HepG2 (cell line): Measurements from ENCODE around the gene MYO1C. TPM values are rescaled to one million over a fixed set of nuclear protein-coding genes. Genes with fewer than 3 reads are reported as not detected.

Experiments used
- ERF ChIP-seq: IDR thresholded peaks from 2 replicates; pipeline ENCODE4 v1.6.1; 2018; ENCODE audit warnings: missing biosample characterization, missing genetic modification reagents
- FOXA1 ChIP-seq, 2 experiments: fragments of 450-650 bp in 1 of 2; sonication (generic) in 1 of 2; formaldehyde crosslinking in 1 of 2; IDR thresholded peaks; 2 replicates each; pipeline versions ENCODE4 v1.4.0 to v1.6.1; 2016 to 2020; ENCODE audit warnings: missing genetic modification reagents in 1 of 2
- HES4 ChIP-seq: sonication (generic); formaldehyde crosslinking; IDR thresholded peaks from 2 replicates; pipeline ENCODE4 v1.9.0; 2021; ENCODE audit warnings: mild to moderate bottlenecking, missing genetic modification reagents, borderline replicate concordance
- HIVEP1 ChIP-seq: sonication (generic); formaldehyde crosslinking; IDR thresholded peaks from 2 replicates; pipeline ENCODE4 v1.4.0; 2020; ENCODE audit warnings: mild to moderate bottlenecking, missing genetic modification reagents
- HOXA3 ChIP-seq: sonication (generic); formaldehyde crosslinking; IDR thresholded peaks from 2 replicates; pipeline ENCODE4 v1.5.0; 2020; ENCODE audit warnings: missing genetic modification reagents
- IRF2 ChIP-seq: IDR thresholded peaks from 2 replicates; pipeline ENCODE4 v1.6.1; 2018; ENCODE audit warnings: missing genetic modification reagents, missing compliant biosample characterization
- IRF9 ChIP-seq: sonication (generic); formaldehyde crosslinking; IDR thresholded peaks from 2 replicates; pipeline ENCODE4 v1.8.0; 2022; ENCODE audit warnings: missing genetic modification reagents, mild to moderate bottlenecking, borderline replicate concordance
- JARID2 ChIP-seq: sonication (generic); formaldehyde crosslinking; IDR thresholded peaks from 2 replicates; pipeline ENCODE4 v1.8.1; 2023; ENCODE audit warnings: missing genetic modification reagents, inconsistent platforms; ENCODE audit not compliant: insufficient replicate concordance
- SP5 ChIP-seq: IDR thresholded peaks from 2 replicates; pipeline ENCODE4 v1.6.1; 2016; ENCODE audit warnings: low read depth, borderline replicate concordance
- TFAP4 ChIP-seq: sonication (generic); IDR thresholded peaks from 2 replicates; pipeline ENCODE4 v1.6.1; 2016; ENCODE audit warnings: low read depth, borderline replicate concordance
- TIGD3 ChIP-seq: sonication (generic); formaldehyde crosslinking; IDR thresholded peaks from 2 replicates; pipeline ENCODE4 v1.5.1; 2020; ENCODE audit warnings: mild to moderate bottlenecking, missing genetic modification reagents, borderline replicate concordance
- ZNF362 ChIP-seq: sonication (generic); formaldehyde crosslinking; IDR thresholded peaks from 2 replicates; pipeline ENCODE4 v1.4.0; 2020; ENCODE audit warnings: missing genetic modification reagents, mild to moderate bottlenecking, borderline replicate concordance
- ZNF570 ChIP-seq: sonication (generic); formaldehyde crosslinking; IDR thresholded peaks from 2 replicates; pipeline ENCODE4 v1.4.0; 2020; ENCODE audit warnings: mild to moderate bottlenecking, missing genetic modification reagents, borderline replicate concordance
- ZNF580 ChIP-seq: IDR thresholded peaks from 2 replicates; pipeline ENCODE4 v1.6.1; 2016; ENCODE audit warnings: low read depth, borderline replicate concordance
- ZNF614 ChIP-seq: IDR thresholded peaks from 2 replicates; pipeline ENCODE4 v1.6.1; 2018; ENCODE audit warnings: missing biosample characterization, missing genetic modification reagents, inconsistent platforms, borderline replicate concordance
- polyA plus RNA-seq, 8 experiments: library from polyadenylated mRNA; depleted of rRNA in 3 of 8; stranded (reverse) in 7 of 8; unstranded in 1 of 8; fragments of >200 nt; fragmentation: Illumina TruSeq in 4 of 8; extraction: Trizol in 4 of 8; gene quantifications; 2 replicates each; pipeline versions ENCODE4 v1.2.1 to v1.2.3, GENCODE V29; 2011 to 2016; ENCODE audit warnings: low read depth in 4 of 8, missing spikeins in 1 of 8, mixed read lengths in 1 of 8; ENCODE audit not compliant: insufficient read depth in 1 of 8
- total RNA-seq, 5 experiments: library from RNA; depleted of rRNA; stranded (reverse); fragments of >200 nt; fragmentation: Illumina TruSeq; extraction: Trizol; gene quantifications; 2 replicates each; pipeline ENCODE4 v1.2.3, GENCODE V29; 2016; ENCODE audit warnings: low read depth in 1 of 5
- TF ChIP-seq, protein P1 (sequence below): sonication (generic); formaldehyde crosslinking; IDR thresholded peaks from 2 replicates; pipeline ENCODE4 v1.4.0; 2020; ENCODE audit warnings: missing genetic modification reagents

Gene MYO1C
- total and polyA plus RNA-seq, 2 of the 13 experiments (the other 11 are each of a cell fraction or from before 2014, with no cell fraction given) = 22.7 to 40.8 TPM

DNA sequence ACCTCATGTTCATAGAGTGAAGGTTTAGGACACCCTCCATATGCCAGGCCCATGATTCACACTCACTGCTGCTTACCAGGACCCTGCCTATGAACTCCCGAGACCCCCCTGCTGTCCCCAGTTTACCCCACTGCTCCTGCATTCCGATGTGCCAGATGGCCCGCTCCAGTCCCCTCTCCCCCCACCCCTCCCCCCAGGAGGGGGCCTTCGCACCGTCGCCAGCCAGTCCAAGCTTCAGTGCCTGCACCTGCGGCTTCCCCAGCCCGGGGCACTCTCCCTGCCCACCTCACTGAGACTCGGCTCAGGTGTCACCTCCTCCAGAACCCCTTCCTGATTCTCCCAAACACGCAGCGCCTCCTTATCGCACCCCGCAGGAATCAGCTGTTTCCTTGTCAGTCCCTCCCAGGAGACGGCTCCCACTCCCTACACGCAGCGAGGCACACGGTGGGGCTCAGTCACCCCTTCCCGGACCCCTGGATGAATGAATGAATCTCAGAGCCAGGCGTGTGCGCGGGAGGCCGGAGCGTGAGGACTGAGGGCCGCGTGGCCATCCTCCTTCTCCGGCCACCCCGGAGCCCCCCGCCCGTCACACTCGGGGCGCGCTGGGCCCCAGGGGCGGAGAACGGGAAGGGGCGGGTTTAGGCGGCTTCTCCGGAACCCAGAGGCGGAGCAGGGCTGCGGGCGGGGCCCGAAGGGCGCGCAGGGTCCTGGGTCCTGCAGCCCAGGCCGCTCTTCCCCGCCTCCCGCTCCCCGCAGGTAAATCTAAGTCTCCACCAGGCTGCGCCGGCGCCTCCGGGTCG lies 1.6 kb downstream of the MYO1C start (continued):
- TF ChIP-seq ZNF362 (no peak; the same call in 1 of the 2 replicates), ERF (no peak), TIGD3 (CRISPR knock-in tag) (no peak), ZNF570 (CRISPR knock-in tag) (no peak), FOXA1 (IDR thresholded peaks at IDR 0.05) (no peak), FOXA1 (CRISPR knock-in tag; IDR thresholded peaks at IDR 0.05) (no peak), HOXA3 (CRISPR knock-in tag) (no peak), TFAP4 (peak; percentile 81; the same call in 1 of the 2 replicates), HIVEP1 (CRISPR knock-in tag) (peak; percentile 81), JARID2 (CRISPR knock-in tag) (no peak), ZNF580 (0 out of 2 replicates have a peak, but pooled peaks have one; percentile 22), IRF9 (CRISPR knock-in tag) (peak; percentile 70; the same call in 1 of the 2 replicates), ZNF614 (no peak), HES4 (CRISPR knock-in tag) (no peak), IRF2 (CRISPR knock-in tag) (peak; percentile 21; the same call in 1 of the 2 replicates), SP5 (CRISPR knock-in tag) (peak; percentile 97)
- TF ChIP-seq, protein P1, sequence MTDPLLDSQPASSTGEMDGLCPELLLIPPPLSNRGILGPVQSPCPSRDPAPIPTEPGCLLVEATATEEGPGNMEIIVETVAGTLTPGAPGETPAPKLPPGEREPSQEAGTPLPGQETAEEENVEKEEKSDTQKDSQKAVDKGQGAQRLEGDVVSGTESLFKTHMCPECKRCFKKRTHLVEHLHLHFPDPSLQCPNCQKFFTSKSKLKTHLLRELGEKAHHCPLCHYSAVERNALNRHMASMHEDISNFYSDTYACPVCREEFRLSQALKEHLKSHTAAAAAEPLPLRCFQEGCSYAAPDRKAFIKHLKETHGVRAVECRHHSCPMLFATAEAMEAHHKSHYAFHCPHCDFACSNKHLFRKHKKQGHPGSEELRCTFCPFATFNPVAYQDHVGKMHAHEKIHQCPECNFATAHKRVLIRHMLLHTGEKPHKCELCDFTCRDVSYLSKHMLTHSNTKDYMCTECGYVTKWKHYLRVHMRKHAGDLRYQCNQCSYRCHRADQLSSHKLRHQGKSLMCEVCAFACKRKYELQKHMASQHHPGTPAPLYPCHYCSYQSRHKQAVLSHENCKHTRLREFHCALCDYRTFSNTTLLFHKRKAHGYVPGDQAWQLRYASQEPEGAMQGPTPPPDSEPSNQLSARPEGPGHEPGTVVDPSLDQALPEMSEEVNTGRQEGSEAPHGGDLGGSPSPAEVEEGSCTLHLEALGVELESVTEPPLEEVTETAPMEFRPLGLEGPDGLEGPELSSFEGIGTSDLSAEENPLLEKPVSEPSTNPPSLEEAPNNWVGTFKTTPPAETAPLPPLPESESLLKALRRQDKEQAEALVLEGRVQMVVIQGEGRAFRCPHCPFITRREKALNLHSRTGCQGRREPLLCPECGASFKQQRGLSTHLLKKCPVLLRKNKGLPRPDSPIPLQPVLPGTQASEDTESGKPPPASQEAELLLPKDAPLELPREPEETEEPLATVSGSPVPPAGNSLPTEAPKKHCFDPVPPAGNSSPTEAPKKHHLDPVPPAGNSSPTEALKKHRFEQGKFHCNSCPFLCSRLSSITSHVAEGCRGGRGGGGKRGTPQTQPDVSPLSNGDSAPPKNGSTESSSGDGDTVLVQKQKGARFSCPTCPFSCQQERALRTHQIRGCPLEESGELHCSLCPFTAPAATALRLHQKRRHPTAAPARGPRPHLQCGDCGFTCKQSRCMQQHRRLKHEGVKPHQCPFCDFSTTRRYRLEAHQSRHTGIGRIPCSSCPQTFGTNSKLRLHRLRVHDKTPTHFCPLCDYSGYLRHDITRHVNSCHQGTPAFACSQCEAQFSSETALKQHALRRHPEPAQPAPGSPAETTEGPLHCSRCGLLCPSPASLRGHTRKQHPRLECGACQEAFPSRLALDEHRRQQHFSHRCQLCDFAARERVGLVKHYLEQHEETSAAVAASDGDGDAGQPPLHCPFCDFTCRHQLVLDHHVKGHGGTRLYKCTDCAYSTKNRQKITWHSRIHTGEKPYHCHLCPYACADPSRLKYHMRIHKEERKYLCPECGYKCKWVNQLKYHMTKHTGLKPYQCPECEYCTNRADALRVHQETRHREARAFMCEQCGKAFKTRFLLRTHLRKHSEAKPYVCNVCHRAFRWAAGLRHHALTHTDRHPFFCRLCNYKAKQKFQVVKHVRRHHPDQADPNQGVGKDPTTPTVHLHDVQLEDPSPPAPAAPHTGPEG (CRISPR knock-in tag) = no peak
